Measurements from ENCODE around the gene PDE9A. TPM values are rescaled to one million over a fixed set of nuclear protein-coding genes. Genes with fewer than 3 reads are reported as not detected.
A peak's percentile ranks its signal among the peaks of the same experiment; 100 is the strongest.

PDE9A gene
- total and polyA plus RNA-seq, 2 experiments from 2014 or later: 26.5 to 31.1 TPM

DNA sequence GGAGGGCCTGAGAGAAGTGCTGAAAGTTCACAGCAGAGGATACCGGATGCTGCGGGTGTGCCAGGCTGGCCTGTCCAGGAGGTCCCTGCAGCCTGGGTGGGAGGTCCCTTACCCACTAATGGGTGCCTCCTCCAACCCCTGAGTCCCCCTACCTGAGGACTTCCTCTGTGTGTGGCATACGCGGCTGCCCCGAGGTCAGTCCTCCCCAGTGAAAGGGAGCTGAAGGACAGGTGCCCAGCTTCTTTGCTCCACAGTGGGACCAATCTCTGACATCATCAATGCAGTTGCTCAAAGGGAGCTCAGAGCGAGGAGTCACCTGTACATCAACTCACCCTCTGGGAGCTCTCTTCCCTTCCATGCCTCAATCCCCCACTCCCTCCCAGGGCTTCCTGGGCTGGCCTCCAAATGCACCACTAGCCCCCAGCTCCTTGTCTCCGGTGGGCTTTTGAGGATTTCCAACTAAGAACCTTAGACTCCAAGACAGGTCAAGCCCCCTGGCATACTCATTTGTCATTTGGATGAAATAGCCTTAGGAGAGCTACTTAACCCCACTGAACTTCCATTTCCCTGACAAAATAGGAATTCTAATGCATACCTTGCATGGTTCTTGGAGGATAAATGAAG is 53.9 kb downstream of the PDE9A start:
- Histone ChIP-seq H3K4me1 (ENCODE audit: insufficient read depth) (peaks cover 9% of the 10 kb centered on the region; the same call in 1 of the 2 replicates), H2AFZ (no peak overlapping the region), H3K4me3 (no peak overlapping the region; the same call in 1 of the 2 replicates), H3F3A (replicated peaks; ENCODE audit: low read depth) (peaks cover 8% of the 10 kb centered on the region; the same call in 1 of the 2 replicates), H3K79me2 (replicated peaks; ENCODE audit: insufficient read depth) (no peaks in the 10 kb centered on the region), H3K27me3 (ENCODE audit: insufficient read depth) (no peaks in the 10 kb centered on the region), H3K9me2 (ENCODE audit: insufficient read depth) (peaks cover 2% of the 10 kb centered on the region; the same call in 1 of the 2 replicates), H3K4me2 (peak overlapping the region; percentile 55; the same call in 1 of the 2 replicates), H3K36me3 (ENCODE audit: insufficient read depth) (0 out of 2 replicates have a peak, but pooled peaks cover 3% of the 10 kb centered on the region), H4K20me1 (replicated peaks; ENCODE audit: insufficient read depth) (no peaks in the 10 kb centered on the region; the same call in 1 of the 2 replicates), H3K27ac (ENCODE audit: low read depth) (peak overlapping the region; percentile 78; the same call in 1 of the 2 replicates)
- Mint-ChIP-seq H3K4me1 (peaks cover 31% of the 10 kb centered on the region), H3K36me3 (ENCODE audit: low read depth) (peaks cover 22% of the 10 kb centered on the region), H3K4me3 (no peak overlapping the region), H3K27ac (peak overlapping the region; percentile 35; the same call in 1 of the 2 replicates), H3K9me3 (0 out of 3 replicates have a peak, but pooled peaks cover under 1% of the 10 kb centered on the region), H3K27me3 (ENCODE audit: insufficient read depth, low read depth, poor library complexity) (peaks cover 3% of the 10 kb centered on the region)
- DNase-seq (ENCODE audit: low spot score) (no peak), ATAC-seq (no peak; the same call in 2 of the 3 replicates)
- TF ChIP-seq JUNB (IDR thresholded peaks at IDR 0.05; ENCODE audit: unreplicated experiment): no peak
- TF ChIP-seq ZNF114 (CRISPR knock-in tag; IDR thresholded peaks at IDR 0.05): no peak
- TF ChIP-seq, protein P1, sequence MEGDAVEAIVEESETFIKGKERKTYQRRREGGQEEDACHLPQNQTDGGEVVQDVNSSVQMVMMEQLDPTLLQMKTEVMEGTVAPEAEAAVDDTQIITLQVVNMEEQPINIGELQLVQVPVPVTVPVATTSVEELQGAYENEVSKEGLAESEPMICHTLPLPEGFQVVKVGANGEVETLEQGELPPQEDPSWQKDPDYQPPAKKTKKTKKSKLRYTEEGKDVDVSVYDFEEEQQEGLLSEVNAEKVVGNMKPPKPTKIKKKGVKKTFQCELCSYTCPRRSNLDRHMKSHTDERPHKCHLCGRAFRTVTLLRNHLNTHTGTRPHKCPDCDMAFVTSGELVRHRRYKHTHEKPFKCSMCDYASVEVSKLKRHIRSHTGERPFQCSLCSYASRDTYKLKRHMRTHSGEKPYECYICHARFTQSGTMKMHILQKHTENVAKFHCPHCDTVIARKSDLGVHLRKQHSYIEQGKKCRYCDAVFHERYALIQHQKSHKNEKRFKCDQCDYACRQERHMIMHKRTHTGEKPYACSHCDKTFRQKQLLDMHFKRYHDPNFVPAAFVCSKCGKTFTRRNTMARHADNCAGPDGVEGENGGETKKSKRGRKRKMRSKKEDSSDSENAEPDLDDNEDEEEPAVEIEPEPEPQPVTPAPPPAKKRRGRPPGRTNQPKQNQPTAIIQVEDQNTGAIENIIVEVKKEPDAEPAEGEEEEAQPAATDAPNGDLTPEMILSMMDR (conservative IDR thresholded peaks at IDR 0.05; ENCODE audit: low read depth in 2 of 2): no peak
- TF ChIP-seq, protein P2, sequence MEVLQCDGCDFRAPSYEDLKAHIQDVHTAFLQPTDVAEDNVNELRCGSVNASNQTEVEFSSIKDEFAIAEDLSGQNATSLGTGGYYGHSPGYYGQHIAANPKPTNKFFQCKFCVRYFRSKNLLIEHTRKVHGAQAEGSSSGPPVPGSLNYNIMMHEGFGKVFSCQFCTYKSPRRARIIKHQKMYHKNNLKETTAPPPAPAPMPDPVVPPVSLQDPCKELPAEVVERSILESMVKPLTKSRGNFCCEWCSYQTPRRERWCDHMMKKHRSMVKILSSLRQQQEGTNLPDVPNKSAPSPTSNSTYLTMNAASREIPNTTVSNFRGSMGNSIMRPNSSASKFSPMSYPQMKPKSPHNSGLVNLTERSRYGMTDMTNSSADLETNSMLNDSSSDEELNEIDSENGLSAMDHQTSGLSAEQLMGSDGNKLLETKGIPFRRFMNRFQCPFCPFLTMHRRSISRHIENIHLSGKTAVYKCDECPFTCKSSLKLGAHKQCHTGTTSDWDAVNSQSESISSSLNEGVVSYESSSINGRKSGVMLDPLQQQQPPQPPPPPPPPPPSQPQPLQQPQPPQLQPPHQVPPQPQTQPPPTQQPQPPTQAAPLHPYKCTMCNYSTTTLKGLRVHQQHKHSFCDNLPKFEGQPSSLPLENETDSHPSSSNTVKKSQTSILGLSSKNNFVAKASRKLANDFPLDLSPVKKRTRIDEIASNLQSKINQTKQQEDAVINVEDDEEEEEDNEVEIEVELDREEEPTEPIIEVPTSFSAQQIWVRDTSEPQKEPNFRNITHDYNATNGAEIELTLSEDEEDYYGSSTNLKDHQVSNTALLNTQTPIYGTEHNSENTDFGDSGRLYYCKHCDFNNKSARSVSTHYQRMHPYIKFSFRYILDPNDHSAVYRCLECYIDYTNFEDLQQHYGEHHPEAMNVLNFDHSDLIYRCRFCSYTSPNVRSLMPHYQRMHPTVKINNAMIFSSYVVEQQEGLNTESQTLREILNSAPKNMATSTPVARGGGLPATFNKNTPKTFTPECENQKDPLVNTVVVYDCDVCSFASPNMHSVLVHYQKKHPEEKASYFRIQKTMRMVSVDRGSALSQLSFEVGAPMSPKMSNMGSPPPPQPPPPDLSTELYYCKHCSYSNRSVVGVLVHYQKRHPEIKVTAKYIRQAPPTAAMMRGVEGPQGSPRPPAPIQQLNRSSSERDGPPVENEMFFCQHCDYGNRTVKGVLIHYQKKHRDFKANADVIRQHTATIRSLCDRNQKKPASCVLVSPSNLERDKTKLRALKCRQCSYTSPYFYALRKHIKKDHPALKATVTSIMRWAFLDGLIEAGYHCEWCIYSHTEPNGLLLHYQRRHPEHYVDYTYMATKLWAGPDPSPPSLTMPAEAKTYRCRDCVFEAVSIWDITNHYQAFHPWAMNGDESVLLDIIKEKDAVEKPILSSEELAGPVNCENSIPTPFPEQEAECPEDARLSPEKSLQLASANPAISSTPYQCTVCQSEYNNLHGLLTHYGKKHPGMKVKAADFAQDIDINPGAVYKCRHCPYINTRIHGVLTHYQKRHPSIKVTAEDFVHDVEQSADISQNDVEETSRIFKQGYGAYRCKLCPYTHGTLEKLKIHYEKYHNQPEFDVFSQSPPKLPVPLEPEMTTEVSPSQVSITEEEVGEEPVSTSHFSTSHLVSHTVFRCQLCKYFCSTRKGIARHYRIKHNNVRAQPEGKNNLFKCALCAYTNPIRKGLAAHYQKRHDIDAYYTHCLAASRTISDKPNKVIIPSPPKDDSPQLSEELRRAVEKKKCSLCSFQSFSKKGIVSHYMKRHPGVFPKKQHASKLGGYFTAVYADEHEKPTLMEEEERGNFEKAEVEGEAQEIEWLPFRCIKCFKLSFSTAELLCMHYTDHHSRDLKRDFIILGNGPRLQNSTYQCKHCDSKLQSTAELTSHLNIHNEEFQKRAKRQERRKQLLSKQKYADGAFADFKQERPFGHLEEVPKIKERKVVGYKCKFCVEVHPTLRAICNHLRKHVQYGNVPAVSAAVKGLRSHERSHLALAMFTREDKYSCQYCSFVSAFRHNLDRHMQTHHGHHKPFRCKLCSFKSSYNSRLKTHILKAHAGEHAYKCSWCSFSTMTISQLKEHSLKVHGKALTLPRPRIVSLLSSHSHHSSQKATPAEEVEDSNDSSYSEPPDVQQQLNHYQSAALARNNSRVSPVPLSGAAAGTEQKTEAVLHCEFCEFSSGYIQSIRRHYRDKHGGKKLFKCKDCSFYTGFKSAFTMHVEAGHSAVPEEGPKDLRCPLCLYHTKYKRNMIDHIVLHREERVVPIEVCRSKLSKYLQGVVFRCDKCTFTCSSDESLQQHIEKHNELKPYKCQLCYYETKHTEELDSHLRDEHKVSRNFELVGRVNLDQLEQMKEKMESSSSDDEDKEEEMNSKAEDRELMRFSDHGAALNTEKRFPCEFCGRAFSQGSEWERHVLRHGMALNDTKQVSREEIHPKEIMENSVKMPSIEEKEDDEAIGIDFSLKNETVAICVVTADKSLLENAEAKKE (CRISPR knock-in tag; IDR thresholded peaks at IDR 0.05): no peak
- TF ChIP-seq STAT1 (IDR thresholded peaks at IDR 0.05; ENCODE audit: unreplicated experiment): no peak
- 0 out of 2 replicates have a peak, but pooled peaks have one; percentile 4 for TF ChIP-seq NANOG (IDR thresholded peaks at IDR 0.05; ENCODE audit: borderline replicate concordance)
- no peak for TF ChIP-seq REST (IDR thresholded peaks at IDR 0.05; ENCODE audit: unreplicated experiment)
